Activated CD4-positive, CD25-positive, alpha-beta regulatory T cell treated with anti-CD3 and anti-CD28 coated beads, Interleukin-2, amount 50 U/mL, for 16 hours (primary cell): ENCODE results near the gene MED12.

Experiments
- DNase-seq: peaks from one replicate; pipeline ENCODE4 v3.0.0-alpha.2; 2020; ENCODE audit warnings: low read depth, low spot score

Gene MED12

GRCh38 chrX:71118032-71118984 lies at the start of gene MED12:
MED12 (plus strand) TSS chrX:71118596; CDS start chrX:71118755, 159 bp downstream.
- peak; percentile 56 for DNase-seq

GRCh38 chrX:71070531-71070930 lies 47.9 kb upstream of the MED12 start:
- no peak for DNase-seq

- no peak for DNase-seq
Measured at GRCh38 chrX:71081330-71082123, 36.9 kb upstream of the MED12 start.

- no peak for DNase-seq
Measured at GRCh38 chrX:71082124-71082647, 36.2 kb upstream of the MED12 start.

GRCh38 chrX:71082822-71083221 lies 35.6 kb upstream of the MED12 start:
- DNase-seq: no peak

- DNase-seq: no peak
Measured at GRCh38 chrX:71085900-71086299, 32.5 kb upstream of the MED12 start.

GRCh38 chrX:71091263-71091662 lies 27.1 kb upstream of the MED12 start:
- no peak for DNase-seq

GRCh38 chrX:71095033-71095432 lies 23.4 kb upstream of the MED12 start:
- no peak for DNase-seq

GRCh38 chrX:71095555-71095980 lies 22.8 kb upstream of the MED12 start, which contains the start of gene FOXO4:
FOXO4 (plus strand) TSS chrX:71095851; CDS start chrX:71096529, 678 bp downstream.
- DNase-seq: peak; percentile 81

GRCh38 chrX:71095981-71096759 lies 22.2 kb upstream of the MED12 start:
- no peak for DNase-seq

- DNase-seq: no peak
Measured at GRCh38 chrX:71096760-71097032, 21.7 kb upstream of the MED12 start.

GRCh38 chrX:71098302-71098701 lies 20.1 kb upstream of the MED12 start:
- peak; percentile 69 for DNase-seq

- DNase-seq: no peak
Measured at GRCh38 chrX:71098951-71099506, 19.4 kb upstream of the MED12 start.

GRCh38 chrX:71099736-71100135 lies 18.7 kb upstream of the MED12 start:
- DNase-seq: no peak

- DNase-seq: no peak
Measured at GRCh38 chrX:71100581-71101505, 17.6 kb upstream of the MED12 start.

- DNase-seq: no peak
Measured at GRCh38 chrX:71102292-71102691, 16.1 kb upstream of the MED12 start.

- no peak for DNase-seq
Measured at GRCh38 chrX:71103110-71103983, 15.0 kb upstream of the MED12 start.

- DNase-seq: no peak
Measured at GRCh38 chrX:71105628-71106027, 12.8 kb upstream of the MED12 start.

- no peak for DNase-seq
Measured at GRCh38 chrX:71106427-71106826, 12.0 kb upstream of the MED12 start, which contains the start of gene CXorf65. CXorf65 (minus strand) TSS chrX:71106740; CDS start chrX:71106556, 184 bp downstream.
